ENCODE measurements around the gene PPDPF. TPM values are rescaled to one million over a fixed set of nuclear protein-coding genes. Genes with fewer than 3 reads are reported as not detected.

The PPDPF gene
- total RNA-seq, 1 donor from 2014 or later, result 251 TPM

DNA sequence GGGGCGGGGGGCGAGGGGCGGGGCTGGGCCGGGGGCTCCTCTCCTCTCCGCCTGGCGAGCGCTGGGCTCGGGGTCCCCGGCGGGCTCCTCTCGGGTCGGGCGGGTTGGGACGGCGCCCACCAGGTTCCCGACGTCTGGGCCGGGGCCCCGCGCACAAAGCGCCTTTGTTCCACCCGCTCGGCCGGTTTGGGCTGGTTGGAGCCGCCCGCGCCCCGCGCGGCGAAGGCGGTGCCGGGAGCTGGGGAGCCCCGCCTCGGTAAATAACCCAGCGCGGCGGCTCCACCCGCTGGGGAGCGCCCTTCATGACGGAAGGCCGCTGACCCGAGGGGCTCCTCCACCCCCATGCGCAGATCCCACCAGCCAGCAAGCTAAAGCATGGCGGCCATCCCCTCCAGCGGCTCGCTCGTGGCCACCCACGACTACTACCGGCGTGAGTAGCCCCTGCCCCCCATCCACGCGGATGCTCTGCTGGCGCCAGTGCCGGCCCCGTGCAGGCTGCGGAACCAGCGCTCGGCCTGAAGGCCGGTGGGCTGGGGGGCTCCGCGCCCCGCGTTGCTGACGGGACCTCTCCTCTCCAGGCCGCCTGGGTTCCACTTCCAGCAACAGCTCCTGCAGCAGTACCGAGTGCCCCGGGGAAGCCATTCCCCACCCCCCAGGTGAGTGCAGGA, 503 bp downstream of the PPDPF start:
- peak overlapping the region; percentile 92 for H3K4me3 ChIP-seq (ENCODE audit: insufficient read depth, low read depth, low read length)
- peak overlapping the region; percentile 85 for H3K27ac ChIP-seq (ENCODE audit: low read depth, low read length)
- peak overlapping the region; percentile 5 for H2AFZ ChIP-seq (ENCODE audit: low read depth, low read length)
- DNase-seq (ENCODE audit: low read depth), result no peak
- H3K4me1 Mint-ChIP-seq (ENCODE audit: low read depth, unreplicated experiment), result peaks cover 2% of the 10 kb centered on the region
- peaks cover 18% of the 10 kb centered on the region for H3K36me3 Mint-ChIP-seq (ENCODE audit: low read depth, unreplicated experiment)
- TF ChIP-seq CTCF (IDR thresholded peaks at IDR 0.05; ENCODE audit: insufficient read depth, low read depth, low read length) (no peak), EZH2 (IDR thresholded peaks at IDR 0.05; ENCODE audit: insufficient read depth, low read length) (no peak)
- FAIRE-seq, result no peak
- no peaks in the 10 kb centered on the region for H3K9me3 Mint-ChIP-seq (ENCODE audit: unreplicated experiment)
- H3K27ac Mint-ChIP-seq (ENCODE audit: unreplicated experiment), result peak overlapping the region; percentile 75
- H3K4me1 ChIP-seq (ENCODE audit: insufficient read depth, low read length), result peaks cover 14% of the 10 kb centered on the region
- H3K9ac ChIP-seq (ENCODE audit: low read length), result peak overlapping the region; percentile 91
- peaks cover 45% of the 10 kb centered on the region for H4K20me1 ChIP-seq (ENCODE audit: insufficient read depth, low read length)
- no peaks in the 10 kb centered on the region for H3K9me3 ChIP-seq (ENCODE audit: insufficient read depth, low read depth, low read length)
- no peaks in the 10 kb centered on the region for H3K27me3 Mint-ChIP-seq (ENCODE audit: low read depth, unreplicated experiment)
- peaks cover 28% of the 10 kb centered on the region for H3K79me2 ChIP-seq (ENCODE audit: insufficient read depth, low read length)
- H3K4me3 Mint-ChIP-seq (ENCODE audit: unreplicated experiment), result peak overlapping the region; percentile 91
- peak overlapping the region; percentile 100 for H3K4me2 ChIP-seq (ENCODE audit: low read length)
- H3K27me3 ChIP-seq (ENCODE audit: insufficient read depth, low read length), result no peaks in the 10 kb centered on the region
- H3K36me3 ChIP-seq (ENCODE audit: insufficient read depth, low read length), result no peaks in the 10 kb centered on the region

DNA sequence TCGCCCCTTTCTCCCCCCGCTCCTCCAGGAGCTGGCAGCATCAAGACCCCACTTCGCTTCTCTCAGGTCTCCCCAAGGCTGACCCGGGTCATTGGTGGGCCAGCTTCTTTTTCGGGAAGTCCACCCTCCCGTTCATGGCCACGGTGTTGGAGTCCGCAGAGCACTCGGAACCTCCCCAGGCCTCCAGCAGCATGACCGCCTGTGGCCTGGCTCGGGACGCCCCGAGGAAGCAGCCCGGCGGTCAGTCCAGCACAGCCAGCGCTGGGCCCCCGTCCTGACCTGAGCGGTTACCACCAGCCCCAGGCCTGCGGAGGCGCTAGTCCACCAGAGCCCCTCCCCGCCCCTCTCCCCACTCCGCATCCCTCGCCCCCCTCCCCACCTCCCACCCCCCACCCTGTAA, 1.0 kb downstream of the PPDPF start:
- Mint-ChIP-seq H3K27ac (ENCODE audit: unreplicated experiment) (peak overlapping the region; percentile 75), H3K36me3 (ENCODE audit: low read depth, unreplicated experiment) (peaks cover 18% of the 10 kb centered on the region), H3K27me3 (ENCODE audit: low read depth, unreplicated experiment) (no peaks in the 10 kb centered on the region), H3K4me3 (ENCODE audit: unreplicated experiment) (peak overlapping the region; percentile 91), H3K4me1 (ENCODE audit: low read depth, unreplicated experiment) (peaks cover 2% of the 10 kb centered on the region), H3K9me3 (ENCODE audit: unreplicated experiment) (no peaks in the 10 kb centered on the region)
- Histone ChIP-seq H3K27me3 (ENCODE audit: insufficient read depth, low read length) (no peaks in the 10 kb centered on the region), H2AFZ (ENCODE audit: low read depth, low read length) (no peak overlapping the region), H3K4me2 (ENCODE audit: low read length) (peak overlapping the region; percentile 100), H3K79me2 (ENCODE audit: insufficient read depth, low read length) (peaks cover 28% of the 10 kb centered on the region), H3K9ac (ENCODE audit: low read length) (peak overlapping the region; percentile 91), H3K4me3 (ENCODE audit: insufficient read depth, low read depth, low read length) (peak overlapping the region; percentile 92), H3K9me3 (ENCODE audit: insufficient read depth, low read depth, low read length) (no peaks in the 10 kb centered on the region), H4K20me1 (ENCODE audit: insufficient read depth, low read length) (peaks cover 45% of the 10 kb centered on the region), H3K36me3 (ENCODE audit: insufficient read depth, low read length) (no peaks in the 10 kb centered on the region), H3K4me1 (ENCODE audit: insufficient read depth, low read length) (peaks cover 14% of the 10 kb centered on the region), H3K27ac (ENCODE audit: low read depth, low read length) (peak overlapping the region; percentile 85)
- DNase-seq (ENCODE audit: low read depth) (no peak), FAIRE-seq (no peak)
- TF ChIP-seq EZH2 (IDR thresholded peaks at IDR 0.05; ENCODE audit: insufficient read depth, low read length) (no peak), CTCF (IDR thresholded peaks at IDR 0.05; ENCODE audit: insufficient read depth, low read depth, low read length) (no peak)

Measured in astrocyte (in vitro differentiated cells and primary cell).